Measurements from ENCODE around the gene GJA3.

The GJA3 gene

DNA sequence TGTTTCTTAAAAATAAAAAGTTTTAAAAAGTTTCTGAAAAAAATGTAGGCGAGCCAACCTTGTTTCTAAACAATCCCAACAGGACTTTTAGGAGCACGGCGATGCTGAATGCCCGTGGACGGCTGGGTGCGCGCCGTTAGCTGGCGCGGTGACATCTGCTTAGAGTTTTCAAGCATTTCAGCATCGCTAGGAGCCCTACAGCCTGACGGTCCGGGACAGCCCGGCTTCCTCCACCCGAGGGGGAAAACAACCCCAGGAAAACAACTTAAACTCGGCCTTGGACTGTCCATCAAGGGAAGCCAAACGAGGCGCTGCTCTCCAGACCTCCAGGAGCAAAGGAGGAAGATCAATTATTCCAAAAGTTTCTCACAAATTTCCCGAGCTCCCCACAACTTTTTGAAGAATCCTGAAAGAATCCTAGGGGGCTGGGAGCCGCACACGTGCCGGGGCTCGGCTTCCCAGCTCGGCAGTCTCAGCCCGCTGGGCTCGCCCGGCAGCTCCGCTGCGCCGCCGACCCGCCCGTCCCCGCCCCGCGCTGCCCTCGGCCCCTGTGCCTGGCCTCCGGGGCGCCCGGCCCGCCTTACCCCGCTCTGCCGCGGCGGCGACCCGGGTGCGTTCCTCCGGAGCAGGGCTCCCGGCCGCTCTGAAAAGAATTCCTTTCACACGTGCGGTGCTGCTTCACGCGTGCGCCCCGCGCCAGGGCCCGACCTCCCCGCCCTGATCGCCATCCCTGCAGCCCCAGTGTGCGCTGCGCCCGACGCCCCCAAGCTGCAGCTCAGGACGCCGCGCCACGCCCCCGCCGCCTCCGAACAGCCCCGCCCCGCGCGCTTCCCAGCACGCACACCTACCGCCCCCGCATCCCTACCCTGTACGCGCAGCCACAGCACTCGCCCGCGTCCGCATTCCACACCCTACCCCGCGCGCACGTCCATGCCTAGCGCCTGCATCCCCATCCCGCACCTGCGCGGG is at the start of gene GJA3:
Gene GJA3 (minus strand): TSS at position 747 of the 969 bp plus-strand sequence. CDS start 17,764 bp downstream, outside the sequence.
- DNase-seq = peak; percentile 38

DNA sequence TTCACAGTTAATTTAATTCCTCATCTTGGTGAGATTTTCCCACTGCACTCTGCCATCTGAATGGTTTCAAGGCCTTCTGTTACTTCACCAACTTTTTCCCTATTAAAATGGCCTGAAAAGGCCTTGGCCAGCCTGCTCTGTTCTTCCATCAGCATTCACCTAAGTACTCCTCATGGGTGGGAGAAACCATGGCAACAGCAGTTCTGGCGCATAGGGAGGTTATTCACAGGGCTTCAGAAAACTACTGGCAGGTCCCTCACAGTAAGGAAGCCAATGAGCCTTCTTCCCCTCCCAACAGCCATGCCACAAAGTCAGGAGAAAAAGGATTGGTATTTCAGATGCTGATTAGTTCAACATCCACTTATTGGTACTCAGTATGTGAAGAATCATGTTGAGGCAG is 49.1 kb upstream of the GJA3 start:
- DNase-seq = no peak

DNA sequence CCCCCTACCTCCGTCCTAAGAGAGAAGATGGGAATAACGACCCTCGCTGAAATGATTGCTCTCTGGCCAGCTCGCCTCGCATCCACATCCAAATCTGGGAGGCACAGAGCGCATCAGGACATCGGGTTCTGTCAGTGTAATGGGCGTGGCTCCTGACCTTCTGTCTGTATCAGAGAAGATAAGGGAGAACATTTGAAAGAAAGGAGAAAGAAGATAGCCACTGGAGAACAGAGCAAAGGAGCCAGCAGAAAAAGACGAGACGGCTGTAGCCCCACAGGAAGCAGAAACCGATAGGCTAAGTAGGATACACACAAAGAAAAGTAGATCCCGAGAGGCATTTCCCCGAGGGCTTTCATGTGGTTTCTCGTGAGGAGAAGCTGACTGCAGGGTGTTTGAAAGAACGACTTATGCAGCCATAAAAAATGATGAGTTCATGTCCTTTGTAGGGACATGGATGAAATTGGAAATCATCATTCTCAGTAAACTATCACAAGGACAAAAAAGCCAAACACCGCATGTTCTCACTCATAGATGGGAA is 45.9 kb upstream of the GJA3 start:
- DNase-seq = no peak

DNA sequence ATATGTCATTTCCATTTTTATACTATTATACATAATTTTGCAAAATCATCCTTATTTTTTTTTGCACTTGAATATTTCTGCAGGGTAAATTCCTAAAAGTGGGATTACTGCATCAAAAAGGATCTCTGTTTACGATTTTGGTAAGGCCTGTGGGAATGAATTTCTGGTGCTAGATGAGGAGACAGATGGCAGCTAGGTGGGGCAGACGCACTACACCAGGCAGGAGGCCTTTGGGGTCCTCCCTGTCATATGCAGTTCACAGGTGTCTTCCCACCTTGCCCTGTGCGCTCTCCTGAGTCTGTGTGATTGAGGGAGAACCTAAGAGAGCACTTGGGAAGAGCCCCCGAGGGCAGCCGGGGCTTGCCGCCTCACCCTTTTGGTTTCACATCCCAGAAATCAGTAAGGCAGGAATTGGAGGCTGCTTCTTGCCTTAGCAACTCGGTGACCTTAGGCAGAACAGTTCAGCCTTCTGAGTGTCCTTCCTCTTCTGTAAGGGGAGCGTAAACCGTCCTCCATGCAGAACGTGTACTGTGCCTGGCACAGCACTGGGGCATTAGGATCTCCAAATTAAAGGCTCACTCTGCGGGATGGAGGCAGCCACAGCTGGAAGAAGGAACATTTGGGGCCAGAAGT is 45.3 kb upstream of the GJA3 start:
- no peak for DNase-seq

DNA sequence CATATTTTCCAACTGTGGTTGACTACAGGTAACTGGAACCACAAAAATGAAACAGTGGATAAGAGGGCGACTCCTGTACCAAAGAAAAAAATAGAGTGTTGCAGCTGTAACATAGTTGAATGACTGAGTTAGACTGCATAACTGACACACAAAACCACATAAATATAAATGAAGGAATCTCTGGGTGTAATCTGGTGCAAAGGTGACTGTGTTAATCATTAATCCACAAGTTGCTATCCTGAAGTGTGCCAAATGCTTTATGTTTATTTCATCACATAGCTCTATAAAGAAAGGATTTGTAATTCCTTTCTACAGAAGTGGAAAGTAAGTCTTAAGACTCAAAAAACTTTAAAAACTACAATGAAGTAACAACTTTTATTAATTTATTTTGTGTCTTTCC is 37.9 kb upstream of the GJA3 start:
- no peak for DNase-seq

DNA sequence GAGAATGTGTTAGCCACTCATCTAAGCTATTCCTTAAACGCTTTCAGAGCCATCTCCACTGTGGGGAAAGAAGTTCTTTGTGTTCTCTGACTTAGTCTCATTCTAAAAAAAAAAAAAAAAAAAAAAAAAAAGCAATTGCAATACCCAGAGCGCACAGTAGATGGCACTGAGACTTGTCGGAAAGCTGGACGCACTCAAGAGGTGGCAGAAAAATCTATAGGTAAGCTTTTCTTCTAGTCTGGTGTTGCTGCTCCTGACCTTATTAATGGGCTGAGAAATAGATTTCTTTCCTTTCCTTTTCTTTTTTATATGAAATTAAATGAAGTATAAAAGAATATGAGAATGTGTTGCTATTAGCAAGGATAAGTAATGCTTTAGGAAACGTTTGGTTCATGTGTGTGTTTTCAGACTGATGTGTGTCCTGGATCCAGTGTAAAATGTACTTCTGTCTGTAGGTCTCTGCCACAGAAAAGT is 36.5 kb upstream of the GJA3 start:
- DNase-seq = no peak

DNA sequence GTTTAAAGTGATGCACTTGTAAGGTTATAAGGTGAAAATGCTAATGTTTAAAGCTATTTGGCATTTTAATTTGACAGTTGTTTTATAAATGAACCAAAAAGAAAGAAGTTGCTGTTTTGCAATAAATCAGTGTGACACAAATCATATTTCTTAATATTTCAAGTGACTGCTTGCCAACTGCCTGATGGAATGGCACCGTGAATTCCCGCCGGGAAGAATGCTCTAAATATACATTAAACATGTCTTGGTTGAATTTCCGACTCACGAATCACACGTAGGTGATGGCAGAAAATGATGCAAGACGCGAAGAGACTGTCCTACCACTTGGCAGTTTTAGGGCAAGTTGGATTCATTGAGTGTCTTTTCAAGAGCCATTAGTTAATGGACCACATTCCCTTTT is 34.9 kb upstream of the GJA3 start:
- no peak for DNase-seq

DNA sequence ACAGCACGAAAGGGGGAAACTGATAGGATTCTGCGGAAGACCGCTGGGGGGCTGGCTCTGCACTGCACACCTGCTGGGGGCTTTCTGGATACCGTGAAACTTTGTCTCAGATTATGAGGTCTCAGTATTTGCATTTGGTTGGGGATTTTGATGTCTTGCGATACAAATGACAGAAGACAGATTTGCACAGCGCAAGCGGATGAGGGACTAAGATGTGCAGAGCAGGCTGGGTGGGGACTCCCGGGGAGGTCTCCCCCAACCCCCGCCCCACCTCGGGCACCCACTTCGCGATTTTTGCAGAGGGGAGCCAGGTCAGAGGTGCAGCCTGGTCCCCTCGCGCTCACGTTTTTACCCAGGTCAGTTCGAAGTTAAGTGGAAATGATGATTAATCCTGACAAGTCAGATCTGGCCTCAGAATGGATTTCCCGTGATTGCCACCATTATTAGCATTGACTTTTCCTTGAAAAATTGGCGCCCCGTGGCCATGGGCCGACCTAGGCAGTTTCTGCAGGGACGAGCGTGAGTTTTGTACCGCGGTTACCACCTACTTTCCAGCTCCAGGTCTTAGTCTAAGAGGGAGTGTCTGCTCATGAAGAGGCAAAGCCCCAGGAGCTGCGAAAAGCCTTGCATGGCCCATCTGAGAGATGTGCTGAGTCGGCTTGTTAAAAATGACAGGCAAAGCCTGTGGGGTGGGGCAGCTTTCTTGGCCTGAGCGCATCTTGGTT is 33.2 kb upstream of the GJA3 start:
- DNase-seq = no peak

DNA sequence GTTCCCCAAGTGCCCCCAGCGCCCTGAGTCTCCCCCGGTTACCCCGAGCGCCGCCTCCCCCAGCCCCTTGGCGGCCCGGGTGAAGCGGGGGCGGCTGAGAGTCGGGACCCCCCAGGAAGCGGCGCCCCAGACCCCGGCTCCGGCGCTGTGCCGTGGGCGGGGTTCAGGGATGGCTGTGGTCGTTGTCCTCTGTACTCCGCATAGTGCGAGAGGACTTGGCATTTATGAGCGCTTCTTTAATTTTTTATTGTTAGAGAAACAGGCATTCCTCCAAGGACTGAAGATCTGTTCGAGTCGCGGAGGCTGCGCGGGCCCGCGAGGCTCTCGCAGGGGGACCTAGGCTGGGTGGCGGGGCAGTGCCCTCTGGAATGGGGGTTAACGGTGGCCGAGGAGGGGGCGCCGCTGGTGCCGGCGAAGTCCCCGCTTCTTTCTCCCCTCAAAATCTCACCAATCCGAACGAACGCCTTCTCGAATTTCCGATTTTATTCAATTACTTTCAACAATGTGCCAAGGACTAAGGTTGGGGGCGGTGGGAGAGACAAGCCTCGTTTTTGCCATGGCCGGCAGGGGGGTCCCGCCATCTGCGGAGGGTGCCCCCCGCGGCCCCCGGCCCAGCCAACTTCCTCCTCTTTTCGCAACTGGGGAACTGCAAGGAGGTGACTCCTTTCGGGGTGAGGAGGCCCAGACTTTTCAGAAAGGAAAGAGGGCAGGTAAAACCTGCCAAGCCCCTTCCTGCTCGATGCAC is 32.5 kb upstream of the GJA3 start:
- no peak for DNase-seq

DNA sequence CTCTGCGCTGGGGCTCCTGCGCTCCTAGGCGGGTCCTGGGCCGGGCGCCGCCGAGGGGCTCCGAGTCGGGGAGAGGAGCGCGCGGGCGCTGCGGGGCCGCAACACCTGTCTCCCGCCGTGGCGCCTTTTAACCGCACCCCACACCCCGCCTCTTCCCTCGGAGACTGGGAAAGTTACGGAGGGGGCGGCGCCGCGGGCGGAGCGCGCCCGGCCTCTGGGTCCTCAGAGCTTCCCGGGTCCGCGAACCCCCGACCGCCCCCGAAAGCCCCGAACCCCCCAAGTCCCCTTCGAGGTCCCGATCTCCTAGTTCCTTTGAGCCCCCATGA is 31.9 kb upstream of the GJA3 start, which contains the start of gene GJB2:
Gene GJB2 (minus strand): TSS at position 103 of the 326 bp plus-strand sequence. CDS start 3,357 bp downstream, outside the sequence.
- no peak for DNase-seq

DNA sequence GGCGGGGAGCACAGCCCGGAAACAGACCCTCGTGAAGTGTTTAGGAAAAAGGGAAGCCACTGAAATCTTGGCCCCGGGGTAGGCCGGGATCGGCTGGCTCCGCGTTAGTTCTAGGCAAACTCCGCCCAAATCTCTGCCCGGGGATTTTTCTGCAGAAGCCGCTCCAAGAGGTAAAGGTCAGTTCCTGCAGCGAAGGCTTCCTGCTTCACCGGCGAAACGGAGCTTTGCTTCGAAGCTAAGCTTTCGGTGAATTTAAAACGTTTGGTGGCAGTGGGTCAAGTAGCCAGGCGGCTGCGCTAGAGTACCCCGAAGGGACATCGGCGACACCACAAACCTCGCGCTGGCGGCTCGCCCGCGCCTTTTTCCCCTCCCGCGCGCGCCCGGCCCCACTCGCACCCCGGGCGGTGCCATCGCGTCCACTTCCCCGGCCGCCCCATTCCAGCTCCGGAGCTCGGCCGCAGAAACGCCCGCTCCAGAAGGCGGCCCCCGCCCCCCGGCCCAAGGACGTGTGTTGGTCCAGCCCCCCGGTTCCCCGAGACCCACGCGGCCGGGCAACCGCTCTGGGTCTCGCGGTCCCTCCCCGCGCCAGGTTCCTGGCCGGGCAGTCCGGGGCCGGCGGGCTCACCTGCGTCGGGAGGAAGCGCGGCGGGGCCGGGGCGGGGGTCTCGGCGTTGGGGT is 31.4 kb upstream of the GJA3 start:
- no peak for DNase-seq

DNA sequence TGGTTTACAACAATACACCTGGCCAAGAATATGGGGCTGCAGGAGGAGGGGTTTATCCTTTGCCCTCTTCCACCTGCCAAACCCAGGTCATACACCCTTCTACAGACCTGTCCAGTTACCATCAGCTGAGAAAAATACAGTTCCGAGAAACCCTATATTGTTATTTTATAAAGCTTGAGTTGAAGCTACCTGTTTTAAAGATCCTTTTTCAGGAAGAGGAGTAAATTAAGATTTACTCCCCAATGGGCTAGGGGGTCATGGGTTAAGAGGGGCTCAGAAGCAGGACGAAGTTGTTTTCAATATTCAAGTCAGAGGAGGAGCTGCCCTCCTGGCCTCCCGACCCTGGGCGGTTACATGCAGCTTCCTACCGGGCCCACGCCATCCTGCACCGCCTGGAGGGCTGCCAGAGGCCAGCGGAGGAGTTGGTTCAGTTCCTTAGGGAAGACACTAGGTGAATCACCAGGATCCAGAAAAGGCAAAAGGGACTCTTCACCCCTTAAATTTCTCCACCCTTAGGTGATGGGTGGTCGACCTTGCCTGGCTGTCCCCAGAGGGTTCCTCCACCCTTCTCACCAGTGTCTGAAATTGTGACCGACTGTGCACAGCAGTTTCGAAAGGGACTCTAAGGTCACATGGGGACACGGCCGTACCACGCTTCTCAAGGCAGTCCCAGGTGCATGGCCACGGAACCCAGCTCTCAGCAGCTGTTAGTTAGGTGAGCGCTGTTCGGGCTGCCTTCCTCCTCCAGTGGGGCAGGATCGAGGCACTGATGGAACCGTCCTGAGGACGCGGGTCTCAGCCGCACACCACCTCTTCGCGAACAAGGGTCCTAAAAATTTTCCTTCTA is 30.7 kb upstream of the GJA3 start:
- no peak for DNase-seq

DNA sequence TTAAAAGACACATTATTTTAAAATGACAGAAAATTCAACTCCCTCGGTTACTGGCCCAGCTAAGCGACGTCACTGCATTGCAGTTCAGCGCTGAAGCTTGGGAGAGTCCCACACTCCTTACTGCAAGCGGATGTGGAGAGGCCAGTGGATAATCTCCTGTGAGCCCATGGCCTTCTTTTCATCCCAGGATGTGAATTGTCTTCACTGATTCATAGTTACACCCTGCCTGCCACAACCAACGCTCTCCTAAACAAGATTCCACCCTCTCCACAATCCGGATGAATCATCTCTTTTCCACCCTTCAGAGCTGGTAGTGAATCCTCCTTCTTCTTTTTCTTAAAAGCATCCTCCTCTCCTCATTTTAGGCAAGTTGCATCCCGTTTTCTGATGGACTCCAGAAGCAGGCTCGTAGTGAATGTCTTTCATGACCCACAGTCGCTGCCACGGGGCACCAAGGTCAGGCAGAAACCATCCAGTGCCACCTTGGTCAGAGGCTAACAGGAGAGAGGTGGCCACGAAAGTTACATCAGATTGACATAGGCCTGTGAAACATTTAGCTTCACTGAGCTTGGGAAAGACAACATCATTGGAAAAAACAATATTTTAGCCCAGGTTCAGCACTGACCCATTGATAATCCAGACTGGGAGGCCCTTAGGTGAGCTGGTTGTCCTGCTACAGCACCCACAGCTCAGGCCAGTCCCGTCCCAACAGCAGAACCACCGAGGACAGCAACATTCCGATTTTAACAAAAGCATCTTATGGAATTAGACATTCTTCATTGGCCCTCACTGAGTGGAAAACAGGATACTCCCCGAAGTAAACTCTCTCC is 29.8 kb upstream of the GJA3 start:
- DNase-seq = no peak

DNA sequence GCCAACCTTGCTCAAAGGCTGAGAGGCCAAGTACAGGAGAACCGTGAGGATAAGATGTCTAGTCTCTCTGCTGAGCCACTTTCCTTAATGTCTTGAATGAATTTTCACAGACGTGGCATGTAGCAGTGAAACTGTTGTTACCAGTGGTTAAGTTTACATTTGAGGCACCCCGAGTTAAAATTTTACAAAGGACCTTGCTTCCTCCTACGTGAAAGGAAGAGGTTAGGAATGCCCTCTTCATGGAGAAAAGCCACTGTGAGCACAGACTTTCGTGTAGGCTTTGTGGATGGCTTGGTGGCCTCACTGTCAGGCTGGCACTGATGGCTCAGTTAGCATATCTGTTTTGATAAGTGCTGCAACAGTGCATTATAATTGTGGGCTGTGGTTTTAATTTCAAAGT is 29.2 kb upstream of the GJA3 start:
- no peak for DNase-seq

DNA sequence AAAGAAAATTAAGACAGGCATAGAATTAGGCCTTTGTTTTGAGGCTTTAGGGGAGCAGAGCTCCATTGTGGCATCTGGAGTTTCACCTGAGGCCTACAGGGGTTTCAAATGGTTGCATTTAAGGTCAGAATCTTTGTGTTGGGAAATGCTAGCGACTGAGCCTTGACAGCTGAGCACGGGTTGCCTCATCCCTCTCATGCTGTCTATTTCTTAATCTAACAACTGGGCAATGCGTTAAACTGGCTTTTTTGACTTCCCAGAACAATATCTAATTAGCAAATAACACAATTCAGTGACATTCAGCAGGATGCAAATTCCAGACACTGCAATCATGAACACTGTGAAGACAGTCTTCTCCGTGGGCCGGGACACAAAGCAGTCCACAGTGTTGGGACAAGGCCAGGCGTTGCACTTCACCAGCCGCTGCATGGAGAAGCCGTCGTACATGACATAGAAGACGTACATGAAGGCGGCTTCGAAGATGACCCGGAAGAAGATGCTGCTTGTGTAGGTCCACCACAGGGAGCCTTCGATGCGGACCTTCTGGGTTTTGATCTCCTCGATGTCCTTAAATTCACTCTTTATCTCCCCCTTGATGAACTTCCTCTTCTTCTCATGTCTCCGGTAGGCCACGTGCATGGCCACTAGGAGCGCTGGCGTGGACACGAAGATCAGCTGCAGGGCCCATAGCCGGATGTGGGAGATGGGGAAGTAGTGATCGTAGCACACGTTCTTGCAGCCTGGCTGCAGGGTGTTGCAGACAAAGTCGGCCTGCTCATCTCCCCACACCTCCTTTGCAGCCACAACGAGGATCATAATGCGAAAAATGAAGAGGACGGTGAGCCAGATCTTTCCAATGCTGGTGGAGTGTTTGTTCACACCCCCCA is 28.1 kb upstream of the GJA3 start:
- no peak for DNase-seq

DNA sequence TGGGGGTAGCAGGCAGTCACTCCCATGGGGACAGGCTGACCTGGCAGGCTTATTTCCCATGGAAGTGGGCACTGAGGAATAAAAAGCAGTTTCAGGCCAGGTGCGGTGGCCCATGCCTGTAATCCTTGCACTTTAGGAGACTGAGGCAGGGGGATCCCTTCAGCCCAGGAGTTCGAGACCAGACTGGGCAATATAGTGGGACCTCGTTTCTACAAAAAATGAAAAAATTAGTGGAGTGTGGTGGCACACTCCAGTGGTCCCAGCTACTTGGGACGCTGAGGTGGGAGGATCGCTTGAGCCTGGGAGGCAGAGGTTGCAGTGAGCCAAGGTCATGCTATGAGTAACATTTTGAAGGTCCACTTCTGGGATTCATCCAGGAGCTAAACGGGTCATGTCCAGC is 25.9 kb upstream of the GJA3 start:
- DNase-seq = no peak

DNA sequence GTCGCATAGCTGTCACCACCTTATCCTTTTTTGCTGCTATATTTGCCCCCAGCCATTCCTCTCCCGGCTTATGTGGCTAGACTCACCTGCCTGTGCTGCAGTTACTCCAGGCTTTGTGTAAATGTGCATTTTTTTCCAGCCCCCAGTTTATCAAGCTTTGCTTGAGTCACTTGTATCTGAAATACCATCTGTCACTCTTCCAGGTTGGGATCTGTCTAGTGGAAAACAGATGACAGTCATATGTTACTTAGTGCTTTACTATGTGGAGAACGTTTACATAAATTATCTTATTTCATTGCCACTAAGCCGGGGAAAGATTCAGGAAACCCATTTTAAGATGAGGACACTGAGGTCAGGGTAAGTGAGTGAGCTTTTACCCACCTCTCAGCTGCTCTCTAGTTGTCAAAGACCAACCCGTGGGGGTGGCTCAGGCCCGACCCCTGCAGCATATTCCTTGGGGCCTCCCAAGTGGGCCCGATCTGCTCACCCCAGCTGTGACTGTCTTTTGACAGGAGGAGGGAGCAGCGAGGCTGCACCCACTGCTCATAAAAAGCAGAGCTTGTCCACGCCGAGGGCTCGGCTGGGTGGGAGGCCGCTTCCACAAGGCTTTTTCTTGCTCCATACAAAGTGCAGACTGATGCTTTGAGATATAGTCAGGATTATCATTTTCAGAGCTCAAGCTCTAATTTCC is 24.7 kb upstream of the GJA3 start:
- no peak for DNase-seq

DNA sequence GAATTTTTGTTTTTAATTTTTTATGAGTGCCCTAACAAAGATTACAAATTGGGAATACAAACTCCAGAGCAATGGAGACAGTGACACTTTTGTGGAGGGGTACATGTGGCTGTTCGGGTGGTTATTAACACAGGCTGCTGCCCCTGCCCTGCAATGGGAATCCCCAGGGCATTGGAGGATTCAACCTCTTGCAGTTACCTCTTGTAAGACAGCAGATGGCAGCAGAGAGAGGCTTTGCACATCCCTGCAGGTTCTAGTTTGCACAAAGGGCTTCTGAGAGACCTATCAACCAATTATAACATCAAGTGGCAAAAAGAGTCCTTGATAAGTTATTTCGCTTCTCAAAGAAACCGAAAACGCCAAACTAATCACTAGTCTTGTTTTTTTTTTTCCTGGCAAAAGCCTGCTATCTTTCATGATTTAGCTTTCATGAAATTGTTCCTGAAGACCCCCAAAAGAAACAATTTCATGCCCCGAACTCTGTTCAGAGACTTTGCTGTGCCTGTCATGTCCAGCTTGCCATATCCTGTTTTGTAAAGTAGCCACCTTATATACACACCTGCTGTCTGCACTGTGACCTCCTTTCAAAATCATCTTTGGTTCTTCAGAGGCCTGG is 21.5 kb upstream of the GJA3 start:
- DNase-seq = peak; percentile 35

Measured in activated CD4-positive, alpha-beta T cell treated with anti-CD3 and anti-CD28 coated beads, Interleukin-2, amount 50 U/mL, for 1 hour (primary cell).